Omental fat pad (tissue), 4 donors: ENCODE data around the gene ANK3. TPM values are rescaled to one million over a fixed set of nuclear protein-coding genes. Genes with fewer than 3 reads are reported as not detected.

ENCODE experiments used
- ATAC-seq: fragments of 150-250 bp; one replicate; pipeline ENCODE4 v1.9.1; 2016; ENCODE audit warnings: mild to moderate bottlenecking, moderate library complexity; ENCODE audit not compliant: low FRiP score
- DNase-seq: peaks from one replicate; pipeline ENCODE4 v3.0.0-alpha.2; 2019; ENCODE audit warnings: low spot score
- CTCF ChIP-seq, 3 donors: fragments of 450-650 bp; IDR thresholded peaks; one replicate each; pipeline ENCODE4 v1.5.1; 2016 to 2017; ENCODE audit warnings: antibody characterized with exemption in 3 of 3, mild to moderate bottlenecking in 3 of 3, moderate library complexity in 2 of 3
- total RNA-seq, 4 donors: library from RNA; depleted of rRNA; stranded (reverse); fragments of >200 nt; gene quantifications; one replicate each; pipeline ENCODE4 v1.1.0, GENCODE V29; 2016

Gene ANK3
- total RNA-seq, 4 donors from 2014 or later = 10.5 to 22.5 (median 13.3) TPM

GRCh38 chr10:60122190-60122589 is 267.5 kb downstream of the ANK3 start:
- no peak for TF ChIP-seq CTCF (IDR thresholded peaks at IDR 0.05)
- DNase-seq (no peak), ATAC-seq (no peak)

- TF ChIP-seq CTCF (IDR thresholded peaks at IDR 0.05) = peak in 1 of 3 donors; percentile 32
- no peak for DNase-seq
- ATAC-seq = no peak
Measured at GRCh38 chr10:60114765-60115586, 274.7 kb downstream of the ANK3 start.

- no peak for DNase-seq
- ATAC-seq = no peak
- TF ChIP-seq CTCF (IDR thresholded peaks at IDR 0.05) = no peak
Measured at GRCh38 chr10:60110739-60111138, 278.9 kb downstream of the ANK3 start.

- ATAC-seq (no peak), DNase-seq (no peak)
- TF ChIP-seq CTCF (IDR thresholded peaks at IDR 0.05) = no peak
Measured at GRCh38 chr10:60107308-60107976, 282.2 kb downstream of the ANK3 start.

- ATAC-seq = no peak
- no peak for DNase-seq
- TF ChIP-seq CTCF (IDR thresholded peaks at IDR 0.05) = no peak
Measured at GRCh38 chr10:60105295-60105695, 284.4 kb downstream of the ANK3 start.

GRCh38 chr10:60101821-60102220 is 287.9 kb downstream of the ANK3 start:
- no peak for TF ChIP-seq CTCF (IDR thresholded peaks at IDR 0.05)
- no peak for ATAC-seq
- no peak for DNase-seq
